ENCODE results near the gene ERVMER34-1. TPM values are rescaled to one million over a fixed set of nuclear protein-coding genes. Genes with fewer than 3 reads are reported as not detected.

The ERVMER34-1 gene
- total RNA-seq, 2 experiments from 2014 or later = not detected

DNA sequence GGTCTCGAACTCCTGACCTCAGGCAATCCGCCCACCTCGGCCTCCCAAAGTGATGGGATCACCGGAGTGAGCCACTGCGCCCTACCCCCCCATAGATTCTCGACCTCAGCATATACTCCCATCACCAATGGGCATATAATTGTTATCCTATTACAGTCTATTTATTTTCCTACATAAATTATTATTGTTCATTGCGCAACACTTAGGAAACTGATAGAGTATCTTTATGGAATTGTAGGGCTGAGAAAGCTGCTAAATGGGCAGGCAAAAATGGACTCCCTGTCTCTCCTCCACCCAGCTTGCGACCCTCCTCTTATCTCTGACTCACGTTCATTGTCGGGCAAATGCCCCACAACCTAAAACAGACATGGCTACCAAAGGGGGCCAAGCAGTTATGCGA is 1.0 kb downstream of the ERVMER34-1 start:
- Mint-ChIP-seq H3K27ac (no peak overlapping the region), H3K4me1 (peaks cover 11% of the 10 kb centered on the region), H3K36me3 (ENCODE audit: low read depth) (peaks cover 3% of the 10 kb centered on the region), H3K9me3 (no peaks in the 10 kb centered on the region), H3K4me3 (peak overlapping the region; percentile 2), H3K27me3 (peaks cover 48% of the 10 kb centered on the region)
- no peak for DNase-seq
- POLR2A ChIA-PET = no interaction called here
- CTCF ChIA-PET = no interaction called here

DNA sequence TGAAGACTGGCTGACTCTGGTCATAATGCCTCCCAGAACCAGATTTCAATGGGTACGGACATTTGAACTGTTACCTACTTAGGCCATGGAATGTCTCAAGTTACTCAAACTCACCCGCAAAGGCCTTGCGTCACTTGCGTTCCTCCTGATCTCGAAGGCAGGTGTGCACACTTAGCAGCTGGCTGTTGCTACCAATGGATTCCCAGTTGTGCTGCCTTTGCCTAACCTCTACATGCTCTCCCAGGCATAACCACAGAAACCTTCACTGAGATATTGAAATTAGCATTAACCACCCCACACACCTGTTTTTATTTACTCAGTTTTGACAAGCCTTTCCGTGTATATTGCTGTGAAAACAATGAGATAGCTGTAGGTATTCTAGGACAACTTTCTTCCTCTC is 2.8 kb downstream of the ERVMER34-1 start:
- Mint-ChIP-seq H3K4me1 (peaks cover 11% of the 10 kb centered on the region), H3K27me3 (peaks cover 38% of the 10 kb centered on the region), H3K4me3 (no peak overlapping the region), H3K9me3 (no peaks in the 10 kb centered on the region), H3K36me3 (ENCODE audit: low read depth) (peaks cover 3% of the 10 kb centered on the region), H3K27ac (no peak overlapping the region)
- ChIA-PET CTCF (interaction anchor here (0.6 kb wide), 1 partner anchor 89 kb away, joined by 4 read pairs; the partner anchor contains the start of gene USP46), POLR2A (no interaction called here)
- no peak for DNase-seq

DNA sequence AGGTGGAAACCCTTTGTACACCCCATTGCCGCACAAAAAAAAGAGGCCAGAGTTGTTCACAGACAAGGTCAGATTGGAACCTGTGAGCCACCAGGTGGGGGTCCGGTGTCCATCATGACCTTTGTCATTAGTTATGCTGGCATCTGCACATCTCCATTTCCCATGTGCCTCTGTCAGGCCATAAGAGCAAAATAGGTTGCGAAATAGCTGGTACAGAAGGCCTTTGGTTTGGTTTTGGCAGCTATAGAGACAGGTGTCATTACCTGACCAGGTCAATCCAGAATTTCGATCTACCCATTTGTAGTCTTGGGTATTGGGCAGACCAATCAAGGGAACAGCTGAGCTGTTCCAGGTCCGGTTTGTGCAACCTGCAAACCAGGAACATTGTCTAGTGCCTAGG is 6.6 kb downstream of the ERVMER34-1 start:
- POLR2A ChIA-PET = no interaction called here
- H3K27me3 Mint-ChIP-seq = peaks cover 10% of the 10 kb centered on the region
- no peak overlapping the region for H3K4me3 Mint-ChIP-seq
- H3K27ac Mint-ChIP-seq = no peak overlapping the region
- no peaks in the 10 kb centered on the region for H3K9me3 Mint-ChIP-seq
- DNase-seq = no peak
- no peaks in the 10 kb centered on the region for H3K36me3 Mint-ChIP-seq (ENCODE audit: low read depth)
- CTCF ChIA-PET = no interaction called here
- H3K4me1 Mint-ChIP-seq = peaks cover 2% of the 10 kb centered on the region

DNA sequence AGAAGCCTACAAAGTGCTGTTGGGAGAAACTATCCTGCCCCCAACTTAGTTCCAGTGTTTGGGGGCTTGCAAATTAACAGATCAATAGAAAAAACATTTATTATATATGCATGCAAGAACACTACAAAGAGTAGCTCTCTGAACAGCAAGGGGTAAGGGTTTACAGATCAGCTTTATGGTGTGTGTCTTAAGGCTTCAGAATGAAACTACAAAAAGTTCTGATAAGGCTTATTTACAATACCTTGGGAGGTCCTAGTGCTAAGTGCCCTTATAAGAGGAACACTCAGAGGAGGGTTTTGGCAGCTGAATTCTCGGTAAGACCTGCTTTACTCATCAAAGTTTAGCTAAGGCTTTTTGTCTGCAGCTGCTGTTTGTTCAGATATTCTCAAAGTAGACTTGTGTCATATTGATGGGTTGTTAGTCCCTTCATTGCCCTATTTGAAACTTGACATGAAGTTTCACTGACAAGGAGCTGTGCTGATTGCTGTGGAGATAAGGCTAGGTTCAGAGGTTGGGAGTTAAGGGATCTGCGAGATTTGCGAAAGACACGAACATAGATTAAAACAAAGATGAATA is 7.7 kb downstream of the ERVMER34-1 start:
- H3K27me3 Mint-ChIP-seq = peaks cover 11% of the 10 kb centered on the region
- no peak overlapping the region for H3K4me3 Mint-ChIP-seq
- no peaks in the 10 kb centered on the region for H3K9me3 Mint-ChIP-seq
- no peak for DNase-seq
- peaks cover 2% of the 10 kb centered on the region for H3K4me1 Mint-ChIP-seq
- POLR2A ChIA-PET = interaction anchor here (0.8 kb wide), 1 partner anchor 1079 kb away, joined by 4 read pairs; no protein-coding TSS in a partner anchor
- CTCF ChIA-PET = interaction anchor here (0.6 kb wide), 1 partner anchor 578 kb away, joined by 5 read pairs; no protein-coding TSS in a partner anchor
- no peaks in the 10 kb centered on the region for H3K36me3 Mint-ChIP-seq (ENCODE audit: low read depth)
- H3K27ac Mint-ChIP-seq = no peak overlapping the region

- CTCF ChIA-PET = interaction anchor here (0.7 kb wide), 1 partner anchor 17 kb away, joined by 3 read pairs; no protein-coding TSS in a partner anchor
- no peak for DNase-seq
- POLR2A ChIA-PET = no interaction called here
- Mint-ChIP-seq H3K27me3 (no peaks in the 10 kb centered on the region), H3K4me1 (no peaks in the 10 kb centered on the region), H3K36me3 (ENCODE audit: low read depth) (no peaks in the 10 kb centered on the region), H3K27ac (no peak overlapping the region), H3K4me3 (no peak overlapping the region), H3K9me3 (no peaks in the 10 kb centered on the region)
These were observed 21.6 kb downstream of the ERVMER34-1 start for GRCh38 chr4:52729586-52729985.

GRCh38 chr4:52728691-52729240 is 22.5 kb downstream of the ERVMER34-1 start:
- Mint-ChIP-seq H3K36me3 (ENCODE audit: low read depth) (no peaks in the 10 kb centered on the region), H3K27me3 (no peaks in the 10 kb centered on the region), H3K4me3 (no peak overlapping the region), H3K4me1 (no peaks in the 10 kb centered on the region), H3K9me3 (no peaks in the 10 kb centered on the region), H3K27ac (no peak overlapping the region)
- CTCF ChIA-PET = interaction anchor here (1.6 kb wide), 1 partner anchor 16 kb away, joined by 3 read pairs; no protein-coding TSS in a partner anchor
- POLR2A ChIA-PET = no interaction called here
- no peak for DNase-seq

- Mint-ChIP-seq H3K9me3 (no peaks in the 10 kb centered on the region), H3K4me1 (peaks cover 5% of the 10 kb centered on the region), H3K27ac (no peak overlapping the region), H3K27me3 (no peaks in the 10 kb centered on the region), H3K4me3 (no peak overlapping the region), H3K36me3 (ENCODE audit: low read depth) (no peaks in the 10 kb centered on the region)
- POLR2A ChIA-PET = interaction anchor here (0.5 kb wide), 1 partner anchor 28 kb away, joined by 3 read pairs; no protein-coding TSS in a partner anchor
- CTCF ChIA-PET = interaction anchor here (1.3 to 2.2 kb wide), 3 partner anchors 13 to 23 kb away, joined by 4 to 5 read pairs (median 4); no protein-coding TSS in a partner anchor
- DNase-seq = no peak
These were observed 24.2 kb downstream of the ERVMER34-1 start for GRCh38 chr4:52726826-52727580.

GRCh38 chr4:52721968-52722815 is 29.0 kb downstream of the ERVMER34-1 start:
- Mint-ChIP-seq H3K4me3 (peak overlapping the region; percentile 79), H3K4me1 (peaks cover 15% of the 10 kb centered on the region), H3K9me3 (no peaks in the 10 kb centered on the region), H3K36me3 (ENCODE audit: low read depth) (peaks cover 16% of the 10 kb centered on the region), H3K27me3 (no peaks in the 10 kb centered on the region), H3K27ac (peak overlapping the region; percentile 87)
- POLR2A ChIA-PET = interaction anchor here (0.6 to 2.7 kb wide), 4 partner anchors 9 to 139 kb away, joined by 3 to 9 read pairs (median 6); partner anchors contain the start of gene RASL11B
- peak; percentile 91 for DNase-seq
- CTCF ChIA-PET = interaction anchor here (0.7 to 2.4 kb wide), 5 partner anchors 10 to 19 kb away, joined by 3 to 12 read pairs (median 3); no protein-coding TSS in a partner anchor

- Mint-ChIP-seq H3K36me3 (ENCODE audit: low read depth) (peaks cover 52% of the 10 kb centered on the region), H3K27me3 (no peaks in the 10 kb centered on the region), H3K27ac (no peak overlapping the region), H3K9me3 (peaks cover 6% of the 10 kb centered on the region), H3K4me1 (peaks cover 38% of the 10 kb centered on the region), H3K4me3 (no peak overlapping the region)
- CTCF ChIA-PET = interaction anchor here (0.8 kb wide), 1 partner anchor 14 kb away, joined by 3 read pairs; no protein-coding TSS in a partner anchor
- POLR2A ChIA-PET = no interaction called here
- no peak for DNase-seq
These were observed 33.1 kb downstream of the ERVMER34-1 start for GRCh38 chr4:52718123-52718522.

DNA sequence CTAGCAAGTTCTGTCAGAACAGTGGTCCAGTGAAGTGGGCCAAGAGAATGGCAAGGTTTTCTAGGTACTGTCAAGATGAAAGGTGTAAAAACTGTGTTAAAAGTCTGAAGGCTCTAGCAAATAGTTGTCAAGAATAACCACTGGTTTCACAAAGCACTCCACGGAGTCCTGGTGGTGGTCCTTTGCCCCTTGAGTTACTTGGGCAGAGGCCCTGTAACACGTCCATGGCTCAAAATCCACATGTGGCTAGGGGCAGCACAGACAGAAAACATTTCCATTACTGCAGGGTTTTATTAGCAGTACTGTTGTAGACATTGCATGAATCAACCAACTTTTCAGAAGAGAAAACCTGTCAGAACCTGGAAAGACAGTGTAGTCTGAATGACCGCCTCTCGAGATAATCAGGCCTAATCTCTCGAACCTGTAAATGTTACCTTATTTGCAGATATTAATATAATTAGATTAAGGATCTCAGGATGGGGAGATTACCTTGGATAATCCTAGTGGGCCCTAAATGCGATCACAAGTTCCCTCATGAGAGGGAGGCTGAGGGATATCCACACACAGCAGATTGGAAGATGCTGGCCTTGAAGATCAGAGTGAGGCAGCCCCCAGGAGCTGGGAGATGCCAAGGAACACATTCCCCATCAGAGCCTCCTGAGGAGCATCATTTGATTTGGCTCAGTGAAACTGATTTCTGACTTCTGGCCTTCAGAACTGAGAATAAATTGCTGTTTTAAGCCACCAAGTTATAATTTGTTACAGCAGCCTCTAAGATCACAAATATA is 34.7 kb downstream of the ERVMER34-1 start:
- H3K36me3 Mint-ChIP-seq (ENCODE audit: low read depth) = peaks cover 54% of the 10 kb centered on the region
- CTCF ChIA-PET = no interaction called here
- H3K4me3 Mint-ChIP-seq = no peak overlapping the region

GRCh38 chr4:52715914-52716313 is 35.3 kb downstream of the ERVMER34-1 start:
- no peak overlapping the region for H3K4me3 Mint-ChIP-seq

More for the DNA sequence above, 34.7 kb downstream of the ERVMER34-1 start:
- POLR2A ChIA-PET = no interaction called here
- Mint-ChIP-seq H3K27me3 (no peaks in the 10 kb centered on the region), H3K4me1 (peaks cover 40% of the 10 kb centered on the region), H3K9me3 (peaks cover 6% of the 10 kb centered on the region), H3K27ac (no peak overlapping the region)
- DNase-seq = no peak

More at GRCh38 chr4:52715914-52716313, 35.3 kb downstream of the ERVMER34-1 start:
- peaks cover 51% of the 10 kb centered on the region for H3K36me3 Mint-ChIP-seq (ENCODE audit: low read depth)
- peaks cover under 1% of the 10 kb centered on the region for H3K27me3 Mint-ChIP-seq
- CTCF ChIA-PET = no interaction called here
- H3K9me3 Mint-ChIP-seq = peaks cover 6% of the 10 kb centered on the region
- no peak for DNase-seq
- POLR2A ChIA-PET = no interaction called here
- H3K4me1 Mint-ChIP-seq = peaks cover 43% of the 10 kb centered on the region
- no peak overlapping the region for H3K27ac Mint-ChIP-seq
